Iris pigment epithelial cell (primary cell): ENCODE data around the gene UQCRQ.

Source experiments
- DNase-seq: peaks from one replicate; pipeline ENCODE4 v3.0.0-alpha.2; 2011; ENCODE audit warnings: low read depth

The UQCRQ gene

GRCh38 chr5:132866342-132867045 is at the start of gene UQCRQ, which contains the start of gene GDF9:
UQCRQ (plus strand) TSS chr5:132866642; CDS start chr5:132866882, 240 bp downstream.
GDF9 (minus strand) TSS chr5:132866469; CDS start chr5:132864533, 1,936 bp downstream.
- peak; percentile 100 for DNase-seq

DNA sequence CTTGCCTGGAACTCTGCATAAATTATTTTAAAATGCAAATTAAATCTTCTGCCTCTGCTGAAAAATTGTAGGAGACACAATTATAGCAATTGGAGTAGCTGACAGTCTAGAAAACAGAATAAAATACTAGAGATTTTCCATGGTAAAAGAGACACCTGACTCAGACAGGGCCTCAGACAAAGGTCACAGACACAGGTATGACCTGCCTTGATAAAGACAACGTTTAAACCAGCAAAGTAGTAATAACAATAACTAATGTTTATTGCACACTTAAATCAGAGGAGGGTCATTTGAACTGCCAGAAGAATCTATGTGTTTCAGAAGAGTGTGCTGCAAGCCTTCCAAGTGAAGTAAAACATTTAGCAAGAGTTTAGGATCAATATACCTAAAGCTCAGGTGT is 49.4 kb upstream of the UQCRQ start:
- DNase-seq = no peak

- no peak for DNase-seq
These were observed 47.0 kb upstream of the UQCRQ start for GRCh38 chr5:132819468-132819867.

- peak; percentile 91 for DNase-seq
These were observed 46.2 kb upstream of the UQCRQ start for GRCh38 chr5:132820162-132820754.

DNA sequence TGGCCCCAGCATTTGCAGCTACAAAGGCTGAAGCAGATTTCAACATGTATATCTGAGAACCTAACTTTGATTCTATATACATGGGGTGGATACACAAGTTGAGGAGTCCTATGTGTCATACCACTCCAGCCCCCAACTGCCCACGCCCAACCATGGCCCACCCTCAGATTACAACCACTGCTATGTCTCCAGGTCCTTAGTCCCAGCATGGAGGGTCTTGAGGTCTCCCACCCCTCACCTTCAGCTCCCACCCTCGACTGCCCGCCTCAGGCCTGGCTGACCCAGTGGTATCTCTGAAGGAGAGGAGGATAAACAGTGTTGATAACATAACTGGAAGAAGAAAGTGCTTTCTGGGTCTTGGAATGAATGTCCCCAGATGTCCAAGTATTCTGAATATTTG is 45.1 kb upstream of the UQCRQ start:
- no peak for DNase-seq

DNA sequence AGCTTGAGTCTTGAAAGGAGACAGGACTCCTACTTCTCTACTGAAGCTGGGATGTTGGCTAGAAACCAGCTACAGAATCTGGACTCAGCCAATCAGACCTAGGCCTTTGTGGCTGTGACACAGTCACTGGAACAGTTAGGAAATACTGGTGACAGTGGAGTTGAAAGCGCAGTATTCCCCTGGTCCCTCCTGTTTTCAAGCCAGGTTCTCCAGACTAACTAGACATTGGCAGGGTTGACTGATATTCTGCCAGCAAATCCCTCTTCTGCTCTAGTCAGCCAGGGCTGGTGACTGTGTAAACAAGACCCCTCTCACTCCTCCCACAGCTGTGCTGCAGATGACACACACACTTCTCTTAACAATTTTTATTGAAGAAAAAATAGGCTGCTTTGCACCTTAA is 44.7 kb upstream of the UQCRQ start:
- DNase-seq = peak; percentile 52

GRCh38 chr5:132822650-132823480 is 43.6 kb upstream of the UQCRQ start:
- no peak for DNase-seq

- DNase-seq = no peak
These were observed 42.9 kb upstream of the UQCRQ start for GRCh38 chr5:132823481-132824050.

GRCh38 chr5:132824426-132824825 is 42.0 kb upstream of the UQCRQ start:
- DNase-seq = no peak

- no peak for DNase-seq
These were observed 41.2 kb upstream of the UQCRQ start for GRCh38 chr5:132825033-132825833.

GRCh38 chr5:132825834-132826391 is 40.5 kb upstream of the UQCRQ start:
- no peak for DNase-seq

GRCh38 chr5:132826424-132827082 is 39.9 kb upstream of the UQCRQ start:
- no peak for DNase-seq

DNA sequence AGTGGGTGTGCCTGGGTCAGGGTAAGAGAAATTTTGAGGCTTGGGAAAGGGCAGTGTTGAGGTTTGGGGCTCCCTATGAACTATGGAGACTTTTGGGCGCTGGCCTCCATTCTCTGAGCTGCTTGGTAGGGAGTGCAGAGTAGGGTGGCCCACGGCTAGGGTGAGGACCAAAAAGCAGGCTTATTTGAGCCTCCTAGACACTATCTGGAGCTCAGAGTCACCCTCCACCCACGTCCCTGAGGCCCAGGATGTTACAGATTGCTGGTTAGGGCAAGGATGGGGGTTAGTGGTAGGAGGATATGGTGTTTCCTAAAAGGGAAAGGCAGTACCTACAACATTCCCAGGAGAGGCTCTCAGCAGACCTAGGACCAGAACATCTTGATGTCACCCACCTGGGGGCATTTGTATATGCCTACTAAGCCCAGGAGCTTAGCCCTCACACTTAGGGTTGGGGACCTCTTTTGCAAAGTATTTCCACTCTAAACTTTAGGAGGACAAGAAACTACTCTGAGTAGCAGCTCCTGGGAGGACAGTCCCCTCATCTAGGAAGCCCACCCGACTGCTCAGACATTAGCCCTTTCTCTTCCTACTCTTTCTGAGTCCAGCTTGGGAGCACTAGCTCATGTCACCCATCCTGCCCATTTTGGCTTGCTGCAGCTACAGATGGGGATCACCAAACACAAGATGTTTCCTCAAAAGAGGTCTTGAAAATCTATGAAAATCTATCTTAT is 38.3 kb upstream of the UQCRQ start:
- no peak for DNase-seq

- DNase-seq = no peak
These were observed 37.5 kb upstream of the UQCRQ start for GRCh38 chr5:132828846-132829494.

DNA sequence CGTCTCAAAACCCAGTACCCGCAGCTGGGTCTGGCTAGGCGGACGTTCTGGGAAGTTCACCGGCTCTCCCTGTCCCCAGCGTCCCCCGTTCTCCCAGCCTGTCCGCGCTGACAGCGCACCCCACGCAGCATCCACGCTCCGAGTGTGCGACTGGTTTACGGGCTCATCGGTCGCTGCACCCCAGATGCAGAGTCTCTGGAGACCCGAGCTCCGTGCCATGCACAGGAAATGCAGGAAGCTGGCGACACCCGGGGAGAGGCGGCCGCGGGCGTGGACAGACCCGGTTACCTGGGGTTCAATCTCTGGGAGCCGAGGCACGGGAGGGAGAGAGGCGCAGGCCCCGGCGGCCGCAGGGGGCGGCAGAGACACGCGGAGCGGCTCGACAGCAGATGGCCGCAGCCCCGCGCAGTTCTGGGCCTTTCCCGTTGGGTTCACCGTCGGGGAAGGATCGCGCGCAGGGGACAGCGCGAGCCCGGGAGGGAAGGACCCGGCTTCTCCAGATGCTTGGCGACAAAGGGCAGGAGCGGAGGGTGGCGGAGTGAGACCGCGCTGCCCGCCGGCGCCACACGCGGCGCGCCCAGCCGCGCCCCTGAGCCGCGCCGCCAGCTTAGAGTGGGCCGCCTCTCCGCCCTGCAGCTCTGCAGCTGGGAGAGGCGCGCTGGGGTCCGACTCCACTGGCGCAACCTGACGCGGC is 36.6 kb upstream of the UQCRQ start:
- peak; percentile 69 for DNase-seq

DNA sequence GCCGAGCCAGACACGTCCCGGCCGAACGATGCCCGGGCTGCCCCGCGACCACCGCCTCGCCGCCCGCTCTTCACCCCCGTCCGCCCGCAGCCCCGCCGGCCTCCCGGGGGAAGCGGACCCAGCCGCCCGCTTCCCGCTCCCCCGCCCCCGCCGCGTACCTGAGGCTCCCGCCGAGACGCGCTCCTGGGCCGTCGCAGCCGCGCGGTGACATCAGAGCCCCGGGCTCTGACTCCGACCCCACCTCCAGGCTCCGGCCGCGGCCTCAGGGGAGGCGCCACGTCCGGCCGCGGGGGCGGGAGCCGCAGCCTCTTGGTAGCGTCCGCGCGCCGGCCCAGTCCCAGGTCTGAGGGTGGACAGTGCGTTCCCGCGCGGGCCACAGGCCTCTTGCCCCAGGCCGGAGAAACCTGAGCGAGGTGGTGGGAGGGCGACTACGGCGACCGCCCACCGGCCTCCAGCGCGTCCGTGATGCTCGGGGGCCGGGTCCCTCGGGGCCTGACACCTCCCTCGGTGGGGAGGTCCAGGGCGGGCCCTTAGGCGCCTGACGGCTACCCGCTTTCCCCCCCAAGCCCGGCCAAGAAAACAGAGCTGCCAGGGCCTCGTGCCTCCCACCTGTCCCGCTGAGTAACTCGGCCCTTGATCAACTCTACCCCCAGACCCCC is 35.9 kb upstream of the UQCRQ start, which contains the start of gene SHROOM1:
SHROOM1 (minus strand) TSS at position 212 of the 659 bp plus-strand sequence. CDS start 4,507 bp downstream, outside the sequence.
- peak; percentile 42 for DNase-seq

GRCh38 chr5:132831095-132831860 is 35.2 kb upstream of the UQCRQ start:
- DNase-seq = no peak
